MM.1S (cell line): ENCODE results near the gene POLR2E.

ENCODE experiments used
- DNase-seq: peaks from one replicate; pipeline ENCODE4 v3.0.0-alpha.2; 2015
- H2AFZ ChIP-seq: fragments of 300-600 bp; sonication (generic); 2 replicates; pipeline ENCODE4 v1.6.0; 2016; ENCODE audit warnings: antibody characterized with exemption, low read length
- H3F3A ChIP-seq: fragments of 300-600 bp; sonication (generic); 2 replicates; pipeline ENCODE4 v1.6.1; 2016; ENCODE audit warnings: mild to moderate bottlenecking, antibody characterized with exemption, low read length, moderate library complexity, mixed read lengths; ENCODE audit not compliant: insufficient read depth
- H3K27ac ChIP-seq: fragments of 300-600 bp; sonication (generic); 2 replicates; pipeline ENCODE4 v1.5.1; 2016; ENCODE audit warnings: mild to moderate bottlenecking, low read length
- H3K27me3 ChIP-seq: fragments of 300-600 bp; sonication (generic); replicated peaks from 2 replicates; pipeline ENCODE4 v1.6.0; 2016; ENCODE audit warnings: low read length; ENCODE audit not compliant: insufficient read depth
- H3K36me3 ChIP-seq: fragments of 300-600 bp; sonication (generic); replicated peaks from 2 replicates; pipeline ENCODE4 v1.6.1; 2016; ENCODE audit warnings: mild to moderate bottlenecking, low read length, mixed read lengths; ENCODE audit not compliant: insufficient read depth
- H3K4me1 ChIP-seq: fragments of 300-600 bp; sonication (generic); 2 replicates; pipeline ENCODE4 v1.6.1; 2016; ENCODE audit warnings: low read length, mixed read lengths
- H3K4me2 ChIP-seq: fragments of 300-600 bp; sonication (generic); 2 replicates; pipeline ENCODE4 v1.6.0; 2016; ENCODE audit warnings: low read depth, low read length
- H3K4me3 ChIP-seq: fragments of 300-600 bp; sonication (generic); 2 replicates; pipeline ENCODE4 v1.5.1; 2016; ENCODE audit warnings: low read length, mixed read lengths
- H3K79me2 ChIP-seq: fragments of 300-600 bp; sonication (generic); 2 replicates; pipeline ENCODE4 v1.6.1; 2016; ENCODE audit warnings: mixed run types, low read length, mixed read lengths
- H3K9ac ChIP-seq: fragments of 300-600 bp; sonication (generic); 2 replicates; pipeline ENCODE4 v1.6.1; 2016; ENCODE audit warnings: low read length, mixed read lengths
- H3K9me2 ChIP-seq: fragments of 300-600 bp; sonication (generic); replicated peaks from 2 replicates; pipeline ENCODE4 v1.6.1; 2016; ENCODE audit warnings: mild to moderate bottlenecking, low read length, mixed read lengths; ENCODE audit not compliant: insufficient read depth
- H3K9me3 ChIP-seq: fragments of 300-600 bp; sonication (generic); replicated peaks from 2 replicates; pipeline ENCODE4 v1.6.1; 2016; ENCODE audit warnings: mild to moderate bottlenecking, low read length, mixed read lengths; ENCODE audit not compliant: insufficient read depth
- H4K20me1 ChIP-seq: fragments of 300-600 bp; sonication (generic); 2 replicates; pipeline ENCODE4 v1.6.1; 2016; ENCODE audit warnings: mild to moderate bottlenecking, low read length, moderate library complexity, mixed read lengths; ENCODE audit not compliant: insufficient read depth
- EZH2 ChIP-seq: fragments of 300-600 bp; sonication (generic); optimal IDR thresholded peaks from 2 replicates; pipeline ENCODE3; 2017; ENCODE audit warnings: low read depth, mild to moderate bottlenecking, antibody characterized with exemption, low read length, mixed read lengths
- EZH2phosphoT487 ChIP-seq: fragments of 300-600 bp; sonication (generic); IDR thresholded peaks from 2 replicates; pipeline ENCODE4 v1.6.1; 2018; ENCODE audit warnings: antibody characterized with exemption, low read length
- TF ChIP-seq, protein P1 (sequence below): fragments of 300-600 bp; sonication (generic); IDR thresholded peaks from 2 replicates; pipeline ENCODE4 v1.5.1; 2016; ENCODE audit warnings: antibody characterized with exemption, low read length, mixed read lengths

The POLR2E gene

DNA sequence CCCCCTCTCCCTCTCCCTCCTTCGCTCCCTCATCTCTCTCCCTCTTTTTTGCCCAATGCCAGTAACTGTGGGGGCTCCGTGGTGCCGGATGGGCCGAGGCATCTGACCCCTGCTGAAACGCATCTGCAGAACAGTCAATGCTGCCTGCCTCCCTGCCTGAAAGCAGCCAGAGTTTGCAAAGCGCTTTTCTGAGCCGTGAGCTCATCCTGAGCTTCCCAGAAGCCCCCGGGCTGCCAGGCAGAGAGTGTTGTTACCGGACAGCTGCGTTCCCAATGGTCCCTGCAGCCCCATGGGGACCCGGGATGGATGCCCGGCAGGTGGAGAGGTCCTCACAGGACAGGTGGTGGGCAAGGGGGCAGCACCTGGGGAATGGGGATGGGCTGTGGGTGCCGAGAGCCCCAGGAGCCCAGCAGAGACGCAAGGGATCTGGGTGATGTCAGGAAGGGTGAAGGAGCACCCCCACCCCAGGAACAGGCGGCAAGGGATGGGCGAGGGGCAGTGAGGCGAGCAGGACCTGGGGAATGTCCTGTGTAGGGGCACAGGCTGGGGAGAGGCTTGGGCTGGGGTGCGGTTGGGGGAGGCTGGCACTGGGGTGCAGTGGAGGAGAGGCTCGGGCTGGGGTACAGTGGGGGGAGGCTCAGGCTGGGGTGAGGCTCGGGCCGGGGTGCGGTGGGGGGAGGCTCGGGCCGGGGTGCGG lies 41.6 kb upstream of the POLR2E start:
- no peaks in the 10 kb centered on the region for H3K36me3 ChIP-seq
- peaks cover 19% of the 10 kb centered on the region for H3F3A ChIP-seq
- DNase-seq, result no peak
- no peaks in the 10 kb centered on the region for H3K27me3 ChIP-seq
- H3K79me2 ChIP-seq, result peaks cover 25% of the 10 kb centered on the region
- H3K9ac ChIP-seq, result no peak overlapping the region
- peaks cover 13% of the 10 kb centered on the region; the same call in 1 of the 2 replicates for H3K4me1 ChIP-seq
- no peak overlapping the region for H3K4me3 ChIP-seq
- H3K9me3 ChIP-seq, result no peaks in the 10 kb centered on the region
- no peaks in the 10 kb centered on the region for H3K9me2 ChIP-seq
- H3K4me2 ChIP-seq, result no peak overlapping the region
- H2AFZ ChIP-seq, result no peak overlapping the region
- TF ChIP-seq, protein P1, sequence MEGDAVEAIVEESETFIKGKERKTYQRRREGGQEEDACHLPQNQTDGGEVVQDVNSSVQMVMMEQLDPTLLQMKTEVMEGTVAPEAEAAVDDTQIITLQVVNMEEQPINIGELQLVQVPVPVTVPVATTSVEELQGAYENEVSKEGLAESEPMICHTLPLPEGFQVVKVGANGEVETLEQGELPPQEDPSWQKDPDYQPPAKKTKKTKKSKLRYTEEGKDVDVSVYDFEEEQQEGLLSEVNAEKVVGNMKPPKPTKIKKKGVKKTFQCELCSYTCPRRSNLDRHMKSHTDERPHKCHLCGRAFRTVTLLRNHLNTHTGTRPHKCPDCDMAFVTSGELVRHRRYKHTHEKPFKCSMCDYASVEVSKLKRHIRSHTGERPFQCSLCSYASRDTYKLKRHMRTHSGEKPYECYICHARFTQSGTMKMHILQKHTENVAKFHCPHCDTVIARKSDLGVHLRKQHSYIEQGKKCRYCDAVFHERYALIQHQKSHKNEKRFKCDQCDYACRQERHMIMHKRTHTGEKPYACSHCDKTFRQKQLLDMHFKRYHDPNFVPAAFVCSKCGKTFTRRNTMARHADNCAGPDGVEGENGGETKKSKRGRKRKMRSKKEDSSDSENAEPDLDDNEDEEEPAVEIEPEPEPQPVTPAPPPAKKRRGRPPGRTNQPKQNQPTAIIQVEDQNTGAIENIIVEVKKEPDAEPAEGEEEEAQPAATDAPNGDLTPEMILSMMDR, result no peak
- no peak for TF ChIP-seq EZH2
- TF ChIP-seq EZH2phosphoT487, result no peak
- no peaks in the 10 kb centered on the region for H4K20me1 ChIP-seq
- H3K27ac ChIP-seq, result no peak overlapping the region

- TF ChIP-seq EZH2phosphoT487, result no peak
- TF ChIP-seq, protein P1, result no peak
- no peak for TF ChIP-seq EZH2
- H3K27me3 ChIP-seq, result no peaks in the 10 kb centered on the region
- no peak for DNase-seq
- no peak overlapping the region for H3K9ac ChIP-seq
- H3K9me3 ChIP-seq, result no peaks in the 10 kb centered on the region
- no peak overlapping the region for H2AFZ ChIP-seq
- H3K36me3 ChIP-seq, result no peaks in the 10 kb centered on the region
- no peak overlapping the region for H3K27ac ChIP-seq
- H3K79me2 ChIP-seq, result peaks cover 31% of the 10 kb centered on the region
- H3K4me2 ChIP-seq, result no peak overlapping the region
- H4K20me1 ChIP-seq, result no peaks in the 10 kb centered on the region
- peaks cover 24% of the 10 kb centered on the region for H3F3A ChIP-seq
- H3K4me1 ChIP-seq, result peaks cover 18% of the 10 kb centered on the region; the same call in 1 of the 2 replicates
- no peaks in the 10 kb centered on the region for H3K9me2 ChIP-seq
- H3K4me3 ChIP-seq, result no peak overlapping the region
Measured at GRCh38 chr19:1136201-1136600, 41.0 kb upstream of the POLR2E start.

DNA sequence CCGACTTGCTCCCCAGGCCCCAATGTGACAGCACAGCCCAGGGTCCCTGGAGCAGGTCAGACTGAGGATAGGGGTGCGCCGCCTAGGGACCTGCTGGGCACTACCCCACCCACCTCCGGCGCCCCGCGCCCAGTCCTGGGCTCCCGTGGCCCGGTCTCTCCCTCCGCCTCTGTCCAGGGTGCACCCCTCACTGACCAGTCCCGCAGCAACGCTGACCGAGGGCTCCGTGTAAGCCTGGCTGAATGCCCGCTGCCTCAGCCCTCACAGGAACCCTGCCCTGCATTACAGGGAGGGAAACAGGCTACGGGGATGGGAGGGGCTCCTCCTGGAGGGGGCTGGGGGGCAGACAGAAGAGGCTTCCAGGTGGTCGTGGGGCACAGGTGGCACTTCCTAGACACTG lies 40.3 kb upstream of the POLR2E start:
- Histone ChIP-seq H3K4me2 (no peak overlapping the region), H3F3A (peaks cover 27% of the 10 kb centered on the region), H3K9me3 (no peaks in the 10 kb centered on the region), H3K36me3 (no peaks in the 10 kb centered on the region), H3K27me3 (no peaks in the 10 kb centered on the region), H3K9me2 (no peaks in the 10 kb centered on the region), H3K27ac (no peak overlapping the region), H3K4me3 (no peak overlapping the region), H2AFZ (no peak overlapping the region), H4K20me1 (no peaks in the 10 kb centered on the region), H3K9ac (no peak overlapping the region), H3K4me1 (peaks cover 24% of the 10 kb centered on the region; the same call in 1 of the 2 replicates), H3K79me2 (peaks cover 37% of the 10 kb centered on the region)
- no peak for DNase-seq
- TF ChIP-seq EZH2, result no peak
- TF ChIP-seq EZH2phosphoT487, result no peak
- TF ChIP-seq, protein P1, result no peak
